GM19025 (cell line): ENCODE results near the gene ABAT.

ENCODE experiments used
- ATAC-seq: cut with Tn5 transposase; IDR thresholded peaks from one replicate; pipeline ENCODE4 v1.9.1; 2021; ENCODE audit warnings: mild to moderate bottlenecking, low read depth, moderate library complexity; ENCODE audit not compliant: unreplicated experiment

ABAT gene

GRCh38 chr16:8714807-8715206 lies 40.4 kb downstream of the ABAT start:
- ATAC-seq, result no peak

- no peak for ATAC-seq
Observed at GRCh38 chr16:8716052-8716451, 41.6 kb downstream of the ABAT start.

- ATAC-seq, result no peak
Observed at GRCh38 chr16:8716592-8716991, 42.2 kb downstream of the ABAT start.

GRCh38 chr16:8717469-8717868 lies 43.1 kb downstream of the ABAT start:
- ATAC-seq, result no peak

- ATAC-seq, result no peak
Observed at GRCh38 chr16:8717892-8718415, 43.5 kb downstream of the ABAT start.

GRCh38 chr16:8718851-8719680 lies 44.6 kb downstream of the ABAT start:
- no peak for ATAC-seq

GRCh38 chr16:8720080-8720966 lies 45.9 kb downstream of the ABAT start:
- no peak for ATAC-seq

GRCh38 chr16:8720967-8721308 lies 46.5 kb downstream of the ABAT start:
- ATAC-seq, result no peak

- no peak for ATAC-seq
Observed at GRCh38 chr16:8721336-8722024, 47.1 kb downstream of the ABAT start.

- no peak for ATAC-seq
Observed at GRCh38 chr16:8722025-8722348, 47.6 kb downstream of the ABAT start.

- ATAC-seq, result no peak
Observed at GRCh38 chr16:8725513-8726178, 51.2 kb downstream of the ABAT start.

- no peak for ATAC-seq
Observed at GRCh38 chr16:8727131-8727806, 52.9 kb downstream of the ABAT start.

GRCh38 chr16:8727857-8728618 lies 53.6 kb downstream of the ABAT start:
- no peak for ATAC-seq

GRCh38 chr16:8729779-8730334 lies 55.4 kb downstream of the ABAT start:
- no peak for ATAC-seq

GRCh38 chr16:8730335-8730915 lies 56.0 kb downstream of the ABAT start:
- no peak for ATAC-seq

- ATAC-seq, result no peak
Observed at GRCh38 chr16:8733849-8734540, 59.6 kb downstream of the ABAT start.

- no peak for ATAC-seq
Observed at GRCh38 chr16:8735574-8735973, 61.2 kb downstream of the ABAT start.

- no peak for ATAC-seq
Observed at GRCh38 chr16:8736123-8736668, 61.8 kb downstream of the ABAT start.
